Lung (tissue), 12 donors: ENCODE results near the gene CIDEA. TPM values are rescaled to one million over a fixed set of nuclear protein-coding genes. Genes with fewer than 3 reads are reported as not detected.
A peak's percentile ranks its signal among the peaks of the same experiment; 100 is the strongest.

Experiments
- ATAC-seq: fragments of 200-7000 bp; cut with Tn5 transposase; one replicate; pipeline ENCODE4 v1.9.1; 2020; ENCODE audit warnings: moderate number of reproducible peaks; ENCODE audit not compliant: insufficient read depth, low FRiP score
- DNase-seq, 3 donors: peaks; one replicate each; pipeline ENCODE4 v3.0.0-alpha.2; 2013 to 2017
- H3K27ac ChIP-seq, 2 donors: one replicate each; pipeline ENCODE4 v1.5.1; 2013; ENCODE audit warnings: mild to moderate bottlenecking in 2 of 2, moderate library complexity in 2 of 2, control low read depth in 1 of 2, inconsistent platforms in 1 of 2, low read depth in 1 of 2, low read length in 1 of 2
- H3K27me3 ChIP-seq, 3 donors: one replicate each; pipeline ENCODE4 v1.5.1; 2013; ENCODE audit warnings: low read length in 2 of 3; ENCODE audit not compliant: control insufficient read depth in 3 of 3, insufficient read depth in 3 of 3
- H3K36me3 ChIP-seq, 4 donors: one replicate each; pipeline ENCODE4 v1.5.1; 2013; ENCODE audit warnings: low read length in 4 of 4, mild to moderate bottlenecking in 1 of 4, moderate library complexity in 1 of 4; ENCODE audit not compliant: control insufficient read depth in 4 of 4, insufficient read depth in 4 of 4
- H3K4me1 ChIP-seq, 5 donors: one replicate each; pipeline ENCODE4 v1.5.1; 2013; ENCODE audit warnings: low read length in 5 of 5, mild to moderate bottlenecking in 2 of 5, moderate library complexity in 1 of 5; ENCODE audit not compliant: control insufficient read depth in 5 of 5, insufficient read depth in 5 of 5
- H3K4me3 ChIP-seq: one replicate; pipeline ENCODE4 v1.5.1; 2013; ENCODE audit warnings: mild to moderate bottlenecking, control low read depth, moderate library complexity
- H3K9ac ChIP-seq, 2 donors: one replicate each; pipeline ENCODE4 v1.5.1; 2013; ENCODE audit warnings: low read length in 2 of 2, control low read depth in 1 of 2; ENCODE audit not compliant: insufficient read depth in 1 of 2
- H3K9me3 ChIP-seq, 4 donors: one replicate each; pipeline ENCODE4 v1.5.1; 2013; ENCODE audit warnings: low read length in 3 of 4, mild to moderate bottlenecking in 1 of 4, moderate library complexity in 1 of 4; ENCODE audit not compliant: control insufficient read depth in 4 of 4, insufficient read depth in 3 of 4
- WGBS, 2 donors: extraction: QIAGEN DNeasy Blood & Tissue Kit; methylation state at CpG; one replicate each; pipeline ENCODE4 v1.1.7; 2013; 5-methylcytosine and 5-hydroxymethylcytosine counted together
- polyA plus RNA-seq, 2 donors: library from polyadenylated mRNA; stranded (reverse); fragments of 200-250 nt; gene quantifications; one replicate each; pipeline ENCODE4 v1.2.1, GENCODE V29; 2013
- total RNA-seq, 2 donors: library from RNA; depleted of rRNA in 1 of 2; stranded (reverse); fragments of >200 nt in 1 of 2; gene quantifications; one replicate each; pipeline ENCODE4 v1.2.1, GENCODE V29; 2014 to 2021
- TF ChIP-seq, protein P1 (sequence below): IDR thresholded peaks from 2 replicates; pipeline ENCODE4 v1.5.1; 2012; ENCODE audit warnings: mild to moderate bottlenecking; ENCODE audit errors: control extremely low read depth, extremely low read depth
- donor health status: control.
- donor health status: control.
- donor health status: Bipolar disorder and iron deficiency.
- donor health status: healthy.
- donor health status: DM: yes; HTN: yes; CAD: no.

The CIDEA gene
- total and polyA plus RNA-seq, 4 donors, result 1.2 TPM; not detected in 3

DNA sequence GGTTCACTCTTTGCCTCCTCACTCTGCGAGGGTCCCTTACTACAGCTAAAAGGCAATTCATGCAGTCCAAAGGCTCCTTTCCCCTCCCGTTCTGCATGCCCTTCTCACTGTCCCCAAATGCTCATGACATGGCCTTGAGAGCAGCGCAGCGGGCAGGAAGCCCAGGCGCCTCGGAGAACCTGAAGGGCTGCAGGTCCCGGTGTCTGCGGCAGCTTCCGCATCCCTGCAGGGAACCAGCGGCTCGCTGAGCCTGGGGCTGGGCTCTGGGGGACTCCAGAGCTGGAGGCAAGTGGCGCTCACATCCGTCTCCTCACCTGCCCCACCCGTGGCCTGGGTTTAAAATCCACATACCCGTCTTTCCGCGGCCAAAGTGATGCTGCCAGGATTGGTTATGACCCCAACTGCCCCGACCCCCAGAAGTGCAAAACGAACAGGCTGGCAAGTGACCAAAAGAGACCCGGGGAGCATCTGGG is 462 bp upstream of the CIDEA start:
- Histone ChIP-seq H3K4me3 (no peak overlapping the region), H3K27ac (no peak overlapping the region), H3K36me3 (no peaks in the 10 kb centered on the region), H3K9ac (no peak overlapping the region), H3K4me1 (peaks cover 0 to 16% (median 0%) of the 10 kb centered on the region in 5 donors), H3K27me3 (peaks cover 0 to 68% (median 44%) of the 10 kb centered on the region in 3 donors), H3K9me3 (no peaks in the 10 kb centered on the region)
- ATAC-seq, result no peak
- TF ChIP-seq, protein P1, sequence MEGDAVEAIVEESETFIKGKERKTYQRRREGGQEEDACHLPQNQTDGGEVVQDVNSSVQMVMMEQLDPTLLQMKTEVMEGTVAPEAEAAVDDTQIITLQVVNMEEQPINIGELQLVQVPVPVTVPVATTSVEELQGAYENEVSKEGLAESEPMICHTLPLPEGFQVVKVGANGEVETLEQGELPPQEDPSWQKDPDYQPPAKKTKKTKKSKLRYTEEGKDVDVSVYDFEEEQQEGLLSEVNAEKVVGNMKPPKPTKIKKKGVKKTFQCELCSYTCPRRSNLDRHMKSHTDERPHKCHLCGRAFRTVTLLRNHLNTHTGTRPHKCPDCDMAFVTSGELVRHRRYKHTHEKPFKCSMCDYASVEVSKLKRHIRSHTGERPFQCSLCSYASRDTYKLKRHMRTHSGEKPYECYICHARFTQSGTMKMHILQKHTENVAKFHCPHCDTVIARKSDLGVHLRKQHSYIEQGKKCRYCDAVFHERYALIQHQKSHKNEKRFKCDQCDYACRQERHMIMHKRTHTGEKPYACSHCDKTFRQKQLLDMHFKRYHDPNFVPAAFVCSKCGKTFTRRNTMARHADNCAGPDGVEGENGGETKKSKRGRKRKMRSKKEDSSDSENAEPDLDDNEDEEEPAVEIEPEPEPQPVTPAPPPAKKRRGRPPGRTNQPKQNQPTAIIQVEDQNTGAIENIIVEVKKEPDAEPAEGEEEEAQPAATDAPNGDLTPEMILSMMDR, result no peak
- peak in 2 of 3 donors; percentile 23 for DNase-seq
- 1 to 2% methylated on average over 20 of the region's 20 CpGs for WGBS, 2 donors

DNA sequence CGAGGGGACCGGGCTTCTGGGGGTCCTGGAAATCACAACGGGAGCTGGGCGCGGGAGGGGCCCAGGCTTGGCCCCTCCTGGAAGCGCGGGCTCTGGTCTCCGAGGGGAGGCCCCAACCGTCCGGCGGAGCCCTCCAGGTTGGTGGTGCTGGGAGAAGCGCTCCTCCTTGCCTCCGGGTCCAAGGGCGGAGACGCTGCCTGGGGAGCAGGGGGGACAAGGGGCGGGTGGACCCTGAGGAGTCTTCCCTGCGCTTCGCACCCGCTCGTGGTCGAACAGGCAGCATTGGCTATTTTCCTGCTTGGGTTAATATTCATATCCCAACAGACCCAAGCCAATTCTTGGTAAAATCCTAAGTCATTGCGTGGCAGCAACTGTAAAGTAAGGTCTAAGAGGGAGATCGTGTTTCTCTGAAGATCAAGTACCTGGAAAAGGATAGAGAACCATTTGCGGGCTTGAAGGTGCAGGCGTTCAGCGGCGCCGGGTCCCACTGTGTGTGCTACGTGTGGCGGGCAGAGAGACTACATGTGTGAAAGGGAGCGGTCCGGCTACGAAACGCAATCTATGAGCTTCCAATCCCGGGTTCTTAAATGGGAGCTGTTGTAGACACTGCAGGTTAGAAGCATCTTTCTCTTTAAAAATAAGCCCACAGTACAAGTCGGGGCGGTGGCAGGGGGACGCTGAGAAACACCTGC is 805 bp downstream of the CIDEA start:
- H3K4me3 ChIP-seq, result no peak overlapping the region
- H3K4me1 ChIP-seq, result peaks cover 0 to 16% (median 0%) of the 10 kb centered on the region in 5 donors
- H3K9me3 ChIP-seq, result no peaks in the 10 kb centered on the region
- WGBS, 2 donors, result 47 to 62% methylated on average over 37 to 38 of the region's 38 CpGs
- ATAC-seq (no peak), DNase-seq (no peak)
- TF ChIP-seq, protein P1, result no peak
- no peaks in the 10 kb centered on the region for H3K36me3 ChIP-seq
- peaks cover 0 to 60% (median 39%) of the 10 kb centered on the region in 3 donors for H3K27me3 ChIP-seq
- no peak overlapping the region for H3K9ac ChIP-seq
- no peak overlapping the region for H3K27ac ChIP-seq

DNA sequence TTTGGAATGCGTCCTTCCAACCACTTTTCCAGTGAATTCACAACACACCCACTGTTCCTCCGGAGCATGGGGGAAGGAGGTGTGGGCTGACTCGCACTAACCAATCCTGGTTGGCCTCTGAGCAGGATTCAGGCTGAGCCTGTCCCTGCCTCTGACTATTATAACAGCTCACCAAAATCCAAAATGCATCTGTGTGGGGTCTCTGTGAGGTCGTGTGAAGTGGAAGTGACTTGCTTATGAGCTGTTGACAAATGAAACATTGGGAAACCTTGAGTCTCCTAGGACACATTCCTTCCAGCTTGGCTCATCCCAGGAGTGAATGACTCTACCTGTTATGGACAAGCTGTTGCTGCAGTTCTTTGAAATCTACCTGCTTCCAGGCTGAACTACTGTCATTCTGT is 1.5 kb downstream of the CIDEA start:
- no peak overlapping the region for H3K9ac ChIP-seq
- H3K36me3 ChIP-seq, result no peaks in the 10 kb centered on the region
- no peaks in the 10 kb centered on the region for H3K9me3 ChIP-seq
- peaks cover 0 to 58% (median 39%) of the 10 kb centered on the region in 3 donors for H3K27me3 ChIP-seq
- DNase-seq, result peak in 1 of 3 donors; percentile 21
- H3K27ac ChIP-seq, result no peak overlapping the region
- TF ChIP-seq, protein P1, result no peak
- peaks cover 0 to 16% (median 0%) of the 10 kb centered on the region in 5 donors for H3K4me1 ChIP-seq
- WGBS, 2 donors, result 51 to 55% methylated on average over 4 of the region's 4 CpGs
- no peak overlapping the region for H3K4me3 ChIP-seq
- no peak for ATAC-seq
